ENCODE measurements around the gene KRT25. TPM values are rescaled to one million over a fixed set of nuclear protein-coding genes. Genes with fewer than 3 reads are reported as not detected.

The KRT25 gene
- total RNA-seq, 1 experiment from 2014 or later: not detected

DNA sequence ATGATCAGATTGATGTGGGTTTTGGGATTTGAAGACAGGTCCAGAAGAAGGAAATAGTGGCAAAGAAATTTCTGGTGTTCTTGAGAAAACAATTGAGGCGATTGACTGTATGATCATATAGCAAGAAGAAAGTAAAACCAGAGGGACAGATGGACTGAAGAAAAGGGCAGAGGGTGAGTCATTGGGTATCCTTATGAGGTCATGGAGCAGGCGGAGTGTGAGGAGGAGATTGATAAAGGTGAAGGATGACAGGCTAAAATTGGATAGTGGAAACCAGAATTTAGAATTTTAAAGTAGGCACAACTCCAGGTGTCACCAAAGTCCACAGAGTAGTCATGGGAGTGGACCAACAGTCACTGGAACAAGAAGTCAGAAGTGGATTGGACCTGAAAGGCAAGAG, 46.0 kb upstream of the KRT25 start:
- Histone ChIP-seq H3K27ac (ENCODE audit: low read depth, low read length) (no peak overlapping the region), H3K4me2 (ENCODE audit: low read length) (no peak overlapping the region), H3K9me3 (ENCODE audit: control insufficient read depth in 1 of 2, insufficient read depth in 1 of 2, low read depth in 1 of 2, low read length in 2 of 2) (no peaks in the 10 kb centered on the region), H3K9me2 (ENCODE audit: insufficient read depth) (no peaks in the 10 kb centered on the region), H3K27me3 (ENCODE audit: insufficient read depth, low read length) (no peaks in the 10 kb centered on the region), H3K36me3 (ENCODE audit: control insufficient read depth in 1 of 2, insufficient read depth in 2 of 2, low read length in 2 of 2) (no peaks in the 10 kb centered on the region), H4K20me1 (ENCODE audit: insufficient read depth) (no peaks in the 10 kb centered on the region), H3K4me3 (replicated peaks in 1 of 2; ENCODE audit: low read depth in 1 of 2, low read length in 2 of 2) (no peak overlapping the region), H3K79me2 (ENCODE audit: insufficient read depth, low read length) (no peaks in the 10 kb centered on the region), H3K4me1 (ENCODE audit: control insufficient read depth in 1 of 2, insufficient read depth in 2 of 2, low read length in 2 of 2) (peaks cover 3 to 9% of the 10 kb centered on the region in 2 experiments; a peak in 3 of 4 replicates), H3K9ac (ENCODE audit: low read length) (no peak overlapping the region), H2AFZ (ENCODE audit: low read depth, low read length, poor library complexity, severe bottlenecking) (no peak overlapping the region)
- intact Hi-C loops (cut with micrococcal nuclease): loop anchor here (5.0 to 10.0 kb wide), 2 partner anchors 604 to 846 kb away; no protein-coding TSS in a partner anchor
- ATAC-seq: no peak
- ChIA-PET CTCF (no interaction called here), RAD21 (ENCODE audit: low non-redundant PET in 1 of 2, low total read pairs in 2 of 2, uncharacterized antibody in 2 of 2, unreplicated experiment in 2 of 2) (no interaction called here), POLR2A (no interaction called here)
- DNase-seq (ENCODE audit: low read depth, low spot score): no peak
- no TSS peak for BruUV-seq (replicated peaks)
- TF ChIP-seq CTCF (IDR thresholded peaks at IDR 0.05 in 2 of 3, conservative IDR thresholded peaks at IDR 0.05 in 1 of 3; ENCODE audit: borderline replicate concordance in 1 of 3, insufficient read depth in 1 of 3, low read depth in 2 of 3, low read length in 2 of 3) (no peak), SP1 (IDR thresholded peaks at IDR 0.05; ENCODE audit: low read depth) (no peak), SIN3A (IDR thresholded peaks at IDR 0.05; ENCODE audit: low read depth) (no peak), ZBTB33 (IDR thresholded peaks at IDR 0.05; ENCODE audit: extremely low read depth, insufficient replicate concordance, low read length) (no peak), YY1 (IDR thresholded peaks at IDR 0.05; ENCODE audit: extremely low read depth, insufficient replicate concordance, low read depth, low read length) (no peak), EGR1 (IDR thresholded peaks at IDR 0.05; ENCODE audit: low read depth) (no peak), ELF1 (IDR thresholded peaks at IDR 0.05; ENCODE audit: borderline replicate concordance, low read depth) (no peak), POLR2AphosphoS5 (IDR thresholded peaks at IDR 0.05; ENCODE audit: low read depth, low read length) (no peak), CBX3 (IDR thresholded peaks at IDR 0.05; ENCODE audit: low read depth) (no peak), SRF (IDR thresholded peaks at IDR 0.05; ENCODE audit: low read depth) (no peak), RAD21 (IDR thresholded peaks at IDR 0.05; ENCODE audit: low read depth) (no peak)
- TF ChIP-seq, protein P1, sequence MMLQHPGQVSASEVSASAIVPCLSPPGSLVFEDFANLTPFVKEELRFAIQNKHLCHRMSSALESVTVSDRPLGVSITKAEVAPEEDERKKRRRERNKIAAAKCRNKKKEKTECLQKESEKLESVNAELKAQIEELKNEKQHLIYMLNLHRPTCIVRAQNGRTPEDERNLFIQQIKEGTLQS (IDR thresholded peaks at IDR 0.05): no peak
- TF ChIP-seq, protein P2, sequence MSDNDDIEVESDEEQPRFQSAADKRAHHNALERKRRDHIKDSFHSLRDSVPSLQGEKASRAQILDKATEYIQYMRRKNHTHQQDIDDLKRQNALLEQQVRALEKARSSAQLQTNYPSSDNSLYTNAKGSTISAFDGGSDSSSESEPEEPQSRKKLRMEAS (IDR thresholded peaks at IDR 0.05): no peak
- TF ChIP-seq, protein P3, sequence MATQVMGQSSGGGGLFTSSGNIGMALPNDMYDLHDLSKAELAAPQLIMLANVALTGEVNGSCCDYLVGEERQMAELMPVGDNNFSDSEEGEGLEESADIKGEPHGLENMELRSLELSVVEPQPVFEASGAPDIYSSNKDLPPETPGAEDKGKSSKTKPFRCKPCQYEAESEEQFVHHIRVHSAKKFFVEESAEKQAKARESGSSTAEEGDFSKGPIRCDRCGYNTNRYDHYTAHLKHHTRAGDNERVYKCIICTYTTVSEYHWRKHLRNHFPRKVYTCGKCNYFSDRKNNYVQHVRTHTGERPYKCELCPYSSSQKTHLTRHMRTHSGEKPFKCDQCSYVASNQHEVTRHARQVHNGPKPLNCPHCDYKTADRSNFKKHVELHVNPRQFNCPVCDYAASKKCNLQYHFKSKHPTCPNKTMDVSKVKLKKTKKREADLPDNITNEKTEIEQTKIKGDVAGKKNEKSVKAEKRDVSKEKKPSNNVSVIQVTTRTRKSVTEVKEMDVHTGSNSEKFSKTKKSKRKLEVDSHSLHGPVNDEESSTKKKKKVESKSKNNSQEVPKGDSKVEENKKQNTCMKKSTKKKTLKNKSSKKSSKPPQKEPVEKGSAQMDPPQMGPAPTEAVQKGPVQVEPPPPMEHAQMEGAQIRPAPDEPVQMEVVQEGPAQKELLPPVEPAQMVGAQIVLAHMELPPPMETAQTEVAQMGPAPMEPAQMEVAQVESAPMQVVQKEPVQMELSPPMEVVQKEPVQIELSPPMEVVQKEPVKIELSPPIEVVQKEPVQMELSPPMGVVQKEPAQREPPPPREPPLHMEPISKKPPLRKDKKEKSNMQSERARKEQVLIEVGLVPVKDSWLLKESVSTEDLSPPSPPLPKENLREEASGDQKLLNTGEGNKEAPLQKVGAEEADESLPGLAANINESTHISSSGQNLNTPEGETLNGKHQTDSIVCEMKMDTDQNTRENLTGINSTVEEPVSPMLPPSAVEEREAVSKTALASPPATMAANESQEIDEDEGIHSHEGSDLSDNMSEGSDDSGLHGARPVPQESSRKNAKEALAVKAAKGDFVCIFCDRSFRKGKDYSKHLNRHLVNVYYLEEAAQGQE (IDR thresholded peaks at IDR 0.05; ENCODE audit: low read depth): no peak

Data from HCT116 (cell line).